Measurements from ENCODE around the gene CEACAM21.

Gene CEACAM21

GRCh38 chr19:41619018-41619556, 43.1 kb downstream of the CEACAM21 start:
- no peak for DNase-seq (ENCODE audit: low read depth in 2 of 2)

GRCh38 chr19:41620171-41620570, 44.2 kb downstream of the CEACAM21 start:
- DNase-seq (ENCODE audit: low read depth in 2 of 2) = no peak

GRCh38 chr19:41621226-41621625, 45.3 kb downstream of the CEACAM21 start:
- DNase-seq (ENCODE audit: low read depth in 2 of 2) = no peak

GRCh38 chr19:41621654-41622053, 45.7 kb downstream of the CEACAM21 start:
- DNase-seq (ENCODE audit: low read depth in 2 of 2) = no peak

GRCh38 chr19:41623360-41623759, 47.4 kb downstream of the CEACAM21 start:
- DNase-seq (ENCODE audit: low read depth in 2 of 2) = no peak

- no peak for DNase-seq (ENCODE audit: low read depth in 2 of 2)
These were observed 48.5 kb downstream of the CEACAM21 start for GRCh38 chr19:41624515-41624914.

GRCh38 chr19:41624937-41625336, 49.0 kb downstream of the CEACAM21 start:
- no peak for DNase-seq (ENCODE audit: low read depth in 2 of 2)

GRCh38 chr19:41626278-41626677, 50.3 kb downstream of the CEACAM21 start:
- no peak for DNase-seq (ENCODE audit: low read depth in 2 of 2)

GRCh38 chr19:41626877-41627276, 50.9 kb downstream of the CEACAM21 start, which contains the start of gene CEACAM4:
CEACAM4 (minus strand) TSS chr19:41627074; CDS start chr19:41626963, 111 bp downstream.
- DNase-seq (ENCODE audit: low read depth in 2 of 2) = no peak

- DNase-seq (ENCODE audit: low read depth in 2 of 2) = no peak
These were observed 52.2 kb downstream of the CEACAM21 start for GRCh38 chr19:41627966-41628675.
